ENCODE measurements around the gene GTF2H2C. TPM values are rescaled to one million over a fixed set of nuclear protein-coding genes. Genes with fewer than 3 reads are reported as not detected.

Gene GTF2H2C
- total RNA-seq, 1 experiment from 2014 or later: 61.0 TPM

DNA sequence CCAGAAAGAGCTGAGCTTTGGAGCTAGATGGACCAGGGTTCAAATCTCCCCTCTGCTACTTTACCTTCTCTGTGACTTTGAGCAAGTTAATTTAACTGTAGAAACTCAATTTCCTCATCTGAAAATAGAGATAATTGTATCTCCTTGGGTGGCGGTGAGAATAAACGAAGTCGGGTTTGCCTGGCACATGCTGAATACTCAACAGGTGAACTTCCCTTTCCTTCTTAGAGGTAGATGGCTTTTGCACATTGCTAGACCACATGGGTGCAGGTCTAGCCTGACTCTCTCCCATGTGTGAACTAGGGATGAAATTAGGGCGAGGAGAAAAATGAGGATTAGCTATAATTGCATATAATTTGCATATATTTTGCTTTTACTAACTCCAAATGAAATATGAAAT is 31.4 kb upstream of the GTF2H2C start:
- Histone ChIP-seq H4K5ac (ENCODE audit: insufficient read length, low read depth, low read length) (no peak overlapping the region), H2AK5ac (ENCODE audit: insufficient read length, low read length) (no peak overlapping the region), H3K4me2 (ENCODE audit: insufficient read depth, insufficient read length, low read length) (no peak overlapping the region), H3K56ac (ENCODE audit: insufficient read length, low read depth, low read length) (no peak overlapping the region), H3K27me3 (ENCODE audit: insufficient read depth, low read length) (no peaks in the 10 kb centered on the region), H2BK12ac (ENCODE audit: insufficient read length, low read depth, low read length) (no peak overlapping the region), H3K4ac (ENCODE audit: low read depth, low read length) (no peak overlapping the region), H3K18ac (ENCODE audit: insufficient read length, low read depth, low read length) (no peak overlapping the region), H2BK15ac (ENCODE audit: low read depth, low read length) (no peak overlapping the region), H2BK5ac (ENCODE audit: insufficient read length, low read length) (no peak overlapping the region), H3K14ac (ENCODE audit: insufficient read depth, low read length) (no peak overlapping the region), H3K23me2 (ENCODE audit: insufficient read length, low read depth, low read length, poor library complexity, severe bottlenecking) (no peaks in the 10 kb centered on the region), H3T11ph (ENCODE audit: low read length) (no peak overlapping the region), H2BK120ac (ENCODE audit: low read depth, low read length, poor library complexity, severe bottlenecking) (no peak overlapping the region), H3K79me1 (ENCODE audit: insufficient read depth, low read depth, low read length, poor library complexity, severe bottlenecking) (no peaks in the 10 kb centered on the region), H4K91ac (ENCODE audit: insufficient read length, low read depth, low read length) (no peak overlapping the region), H3K9me3 (ENCODE audit: control insufficient read depth, low read depth, low read length) (no peaks in the 10 kb centered on the region), H3K4me1 (ENCODE audit: insufficient read depth, low read length) (peaks cover 3% of the 10 kb centered on the region; the same call in 1 of the 2 replicates), H2BK20ac (ENCODE audit: low read depth, low read length, poor library complexity, severe bottlenecking) (no peak overlapping the region), H3K23ac (ENCODE audit: insufficient read length, low read depth, low read length) (no peak overlapping the region), H4K8ac (replicated peaks; ENCODE audit: insufficient read length, low read depth, low read length) (no peak overlapping the region), H2AFZ (ENCODE audit: low read length) (no peak overlapping the region), H4K20me1 (ENCODE audit: control insufficient read depth, insufficient read depth, insufficient read length) (no peaks in the 10 kb centered on the region), H3K9ac (ENCODE audit: extremely low read depth, insufficient read length, low read length) (no peak overlapping the region), H3K27ac (ENCODE audit: insufficient read length, low read depth, low read length) (no peak overlapping the region), H3K79me2 (ENCODE audit: insufficient read depth, low read length) (no peaks in the 10 kb centered on the region)
- H3K4me1 Mint-ChIP-seq: peaks cover 29 to 32% of the 10 kb centered on the region in 2 experiments
- no CpG with 5 or more reads among the region's 4 CpGs for WGBS (ENCODE audit: extremely low coverage, insufficient read length, low lambda C conversion rate)
- H3K9me3 Mint-ChIP-seq: no peaks in the 10 kb centered on the region
- no peaks in the 10 kb centered on the region for H3K27me3 Mint-ChIP-seq (ENCODE audit: low read depth)
- no peak overlapping the region for H3K4me3 Mint-ChIP-seq
- TF ChIP-seq, protein P1, sequence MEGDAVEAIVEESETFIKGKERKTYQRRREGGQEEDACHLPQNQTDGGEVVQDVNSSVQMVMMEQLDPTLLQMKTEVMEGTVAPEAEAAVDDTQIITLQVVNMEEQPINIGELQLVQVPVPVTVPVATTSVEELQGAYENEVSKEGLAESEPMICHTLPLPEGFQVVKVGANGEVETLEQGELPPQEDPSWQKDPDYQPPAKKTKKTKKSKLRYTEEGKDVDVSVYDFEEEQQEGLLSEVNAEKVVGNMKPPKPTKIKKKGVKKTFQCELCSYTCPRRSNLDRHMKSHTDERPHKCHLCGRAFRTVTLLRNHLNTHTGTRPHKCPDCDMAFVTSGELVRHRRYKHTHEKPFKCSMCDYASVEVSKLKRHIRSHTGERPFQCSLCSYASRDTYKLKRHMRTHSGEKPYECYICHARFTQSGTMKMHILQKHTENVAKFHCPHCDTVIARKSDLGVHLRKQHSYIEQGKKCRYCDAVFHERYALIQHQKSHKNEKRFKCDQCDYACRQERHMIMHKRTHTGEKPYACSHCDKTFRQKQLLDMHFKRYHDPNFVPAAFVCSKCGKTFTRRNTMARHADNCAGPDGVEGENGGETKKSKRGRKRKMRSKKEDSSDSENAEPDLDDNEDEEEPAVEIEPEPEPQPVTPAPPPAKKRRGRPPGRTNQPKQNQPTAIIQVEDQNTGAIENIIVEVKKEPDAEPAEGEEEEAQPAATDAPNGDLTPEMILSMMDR (conservative IDR thresholded peaks at IDR 0.05): no peak
- peaks cover 9 to 30% (median 16%) of the 10 kb centered on the region in 3 experiments; a peak in 6 of 7 replicates for H3K36me3 Mint-ChIP-seq (ENCODE audit: insufficient read depth in 1 of 3, low read depth in 3 of 3)
- DNase-seq: no peak
- H3K27ac Mint-ChIP-seq: no peak overlapping the region
